K562 (cell line): ENCODE results near the gene ENO2. TPM values are rescaled to one million over a fixed set of nuclear protein-coding genes. Genes with fewer than 3 reads are reported as not detected.

ENCODE experiments used
- ATAC-seq: fragments of 200-7000 bp; cut with Tn5 transposase; 3 replicates; pipeline ENCODE4 v1.9.1; 2020; ENCODE audit warnings: moderate library complexity
- BruUV-seq: library from RNA; stranded (reverse); fragments of 400-500 nt; replicated peaks from 2 replicates; lab custom pipeline; 2021; lab: Mats Ljungman, UMichigan
- CTCF ChIA-PET: fragments of 300-600 bp; formaldehyde crosslinking; extraction: SDS; loops from one replicate; lab custom pipeline; 2021; ENCODE audit warnings: low intra/inter-chr PET ratio; lab: Yijun Ruan, JAX
- POLR2A ChIA-PET: fragments of 300-600, 350-650 bp; sonication (Branson Sonifier 250); formaldehyde crosslinking; extraction: SDS; loops from one replicate; lab custom pipeline; 2021; ENCODE audit warnings: antibody characterized with exemption, inconsistent platforms; lab: Yijun Ruan, JAX
- DNase-seq, 4 experiments: peaks; one replicate each; pipeline versions ENCODE4 v3.0.0 to v3.0.0-alpha.2; 2011 to 2018; ENCODE audit warnings: low spot score in 3 of 4, mixed read lengths in 3 of 4; ENCODE audit errors: extremely low read depth in 1 of 4
- FAIRE-seq: peaks from 2 replicates; lab custom pipeline; 2011; peaks lifted over from hg19 to GRCh38; lab: Jason Lieb, UNC
- H2AFZ ChIP-seq: 2 replicates; pipeline ENCODE4 v1.6.0; 2011; ENCODE audit warnings: low read depth, low read length, control low read depth, inconsistent platforms
- H3K27ac ChIP-seq: fragments of 200-600 bp; 3 replicates; pipeline ENCODE4 v1.8.0; 2011; ENCODE audit warnings: low read depth, mild to moderate bottlenecking, control low read depth, inconsistent platforms, low read length, moderate library complexity, mixed read lengths; ENCODE audit errors: extremely low read depth
- H3K27me3 ChIP-seq, 2 experiments: fragments of 300-600 bp in 1 of 2; 2 replicates in 1 of 2; 3 replicates in 1 of 2; pipeline versions ENCODE4 v1.6.0 to v1.8.0; 2011; ENCODE audit warnings: inconsistent platforms in 2 of 2, low read length in 2 of 2, mild to moderate bottlenecking in 1 of 2, mixed read lengths in 1 of 2, moderate library complexity in 1 of 2; ENCODE audit not compliant: control insufficient read depth in 2 of 2, insufficient read depth in 2 of 2
- H3K36me3 ChIP-seq: fragments of 300-600 bp; 3 replicates; pipeline ENCODE4 v1.8.0; 2011; ENCODE audit warnings: mild to moderate bottlenecking, low read length, inconsistent platforms; ENCODE audit not compliant: control insufficient read depth, insufficient read depth
- H3K4me1 ChIP-seq, 2 experiments: fragments of 200-600 bp in 1 of 2; replicated peaks in 1 of 2; 2 replicates in 1 of 2; 3 replicates in 1 of 2; pipeline versions ENCODE4 v1.5.1 to v1.8.0; 2011; ENCODE audit warnings: inconsistent platforms in 2 of 2, low read length in 2 of 2, mild to moderate bottlenecking in 1 of 2, mixed read lengths in 1 of 2, moderate library complexity in 1 of 2; ENCODE audit not compliant: control insufficient read depth in 2 of 2, insufficient read depth in 2 of 2
- H3K4me2 ChIP-seq: 2 replicates; pipeline ENCODE4 v1.6.1; 2011; ENCODE audit warnings: low read length, control low read depth, inconsistent platforms, mixed read lengths; ENCODE audit not compliant: insufficient read depth
- H3K4me3 ChIP-seq: fragments of 200-600 bp; sonication (generic), shearing (Covaris generic); 2 replicates; pipeline ENCODE4 v1.5.1; 2016; ENCODE audit warnings: control low read depth, inconsistent platforms
- H3K79me2 ChIP-seq: fragments of 200-600 bp; 3 replicates; pipeline ENCODE4 v1.8.0; 2011; ENCODE audit warnings: low read length, inconsistent platforms; ENCODE audit not compliant: control insufficient read depth, insufficient read depth
- H3K9ac ChIP-seq, 2 experiments: 2 replicates each; pipeline versions ENCODE4 v1.6.0 to v1.6.1; 2011; ENCODE audit warnings: low read depth in 2 of 2, low read length in 2 of 2, control low read depth in 1 of 2, inconsistent platforms in 1 of 2, mild to moderate bottlenecking in 1 of 2, mixed read lengths in 1 of 2; ENCODE audit not compliant: insufficient read depth in 1 of 2
- H3K9me1 ChIP-seq: one replicate; pipeline ENCODE4 v1.6.0; 2011; ENCODE audit warnings: inconsistent platforms, mild to moderate bottlenecking, low read length, moderate library complexity; ENCODE audit not compliant: control insufficient read depth, insufficient read depth
- H3K9me3 ChIP-seq: replicated peaks from 2 replicates; pipeline ENCODE4 v1.5.1; 2011; ENCODE audit warnings: low read depth, low read length, inconsistent platforms; ENCODE audit not compliant: control insufficient read depth, insufficient read depth
- H4K20me1 ChIP-seq: replicated peaks from 2 replicates; pipeline ENCODE4 v1.6.1; 2011; ENCODE audit warnings: low read length, inconsistent platforms, mixed read lengths; ENCODE audit not compliant: control insufficient read depth, insufficient read depth
- DPF2 ChIP-seq: fragments of 450-650 bp; IDR thresholded peaks from 2 replicates; pipeline ENCODE4 v1.6.1; 2016
- TFAP4 ChIP-seq: sonication (generic); formaldehyde crosslinking; IDR thresholded peaks from 2 replicates; pipeline ENCODE4 v1.8.0; 2022; ENCODE audit warnings: missing genetic modification reagents, mild to moderate bottlenecking, moderate library complexity, borderline replicate concordance
- ZNF280A ChIP-seq: fragments of 450-650 bp; IDR thresholded peaks from 2 replicates; pipeline ENCODE4 v1.6.1; 2018; ENCODE audit warnings: mild to moderate bottlenecking, low read depth; ENCODE audit not compliant: partially characterized antibody
- WGBS: fragments of 100-300 bp; shearing (Covaris generic); methylation state at CpG from one replicate; pipeline ENCODE4 v1.1.6; 2016; ENCODE audit warnings: low coverage, mixed read lengths; ENCODE audit not compliant: insufficient coverage; ENCODE audit errors: missing lambda C conversion rate; 5-methylcytosine and 5-hydroxymethylcytosine counted together
- in situ Hi-C: fragments of 300-500 bp; cut with MboI; formaldehyde crosslinking; loops from 4 replicates; pipeline ENCODE4 v1.15.0; 2018; ENCODE audit warnings: inconsistent platforms, mixed read lengths
- intact Hi-C: fragments of 100-400 bp; cut with micrococcal nuclease; formaldehyde crosslinking; loops from 2 replicates; pipeline ENCODE4 v1.14.2; 2022
- polyA plus RNA-seq, 8 experiments: library from polyadenylated mRNA; depleted of rRNA in 4 of 8; stranded (reverse) in 5 of 8; unstranded in 3 of 8; fragments of >200 nt; fragmentation: Nextera tagmentation in 2 of 8; fragmentation: Illumina TruSeq in 1 of 8; extraction: Ambion mirVana in 2 of 8; extraction: Trizol in 1 of 8; gene quantifications; 2 replicates each; pipeline versions ENCODE4 v1.2.1 to v1.2.3, GENCODE V29; 2011 to 2014; ENCODE audit warnings: inconsistent platforms in 1 of 8, missing spikeins in 1 of 8
- total RNA-seq, 7 experiments: library from RNA; depleted of rRNA in 6 of 7; stranded (reverse); fragments of >200 nt in 6 of 7; fragmentation: Illumina TruSeq in 2 of 7; extraction: Trizol in 2 of 7; gene quantifications; 2 replicates each; pipeline versions ENCODE4 v1.2.1 to v1.2.3, GENCODE V29; 2011 to 2021; ENCODE audit warnings: low replicate concordance in 1 of 7
- TF ChIP-seq, protein P1 (sequence below): fragments of 450-650 bp; IDR thresholded peaks from 2 replicates; pipeline ENCODE4 v1.6.1; 2017; ENCODE audit warnings: antibody characterized with exemption, mild to moderate bottlenecking
- TF ChIP-seq, protein P2 (sequence below): fragments of 450-650 bp; IDR thresholded peaks from 2 replicates; pipeline ENCODE4 v1.7.0; 2016; ENCODE audit warnings: borderline replicate concordance
- TF ChIP-seq, protein P3 (sequence below), 2 experiments: IDR thresholded peaks; 2 replicates each; pipeline ENCODE4 v1.6.1; 2011; ENCODE audit warnings: borderline replicate concordance in 1 of 2, control low read depth in 1 of 2, low read depth in 1 of 2, low read length in 1 of 2, mild to moderate bottlenecking in 1 of 2, mixed read lengths in 1 of 2, moderate library complexity in 1 of 2; ENCODE audit not compliant: insufficient read depth in 1 of 2, insufficient read length in 1 of 2, poor library complexity in 1 of 2, severe bottlenecking in 1 of 2; ENCODE audit errors: extremely low read depth in 1 of 2

The ENO2 gene
- total and polyA plus RNA-seq, 9 of the 15 experiments (the other 6 are each of a cell fraction or from before 2014, with no cell fraction given): 10.9 to 43.3 (median 21.0) TPM

- Histone ChIP-seq H3K9ac (peak overlapping the region; percentile 92 to 96), H3K4me2 (peak overlapping the region; percentile 95), H3K36me3 (peaks cover 18% of the 10 kb centered on the region; the same call in 2 of the 3 replicates), H3K4me3 (peak overlapping the region; percentile 42), H3K9me1 (no peaks in the 10 kb centered on the region), H3K27ac (peak overlapping the region; percentile 96), H2AFZ (peak overlapping the region; percentile 89), H3K9me3 (no peaks in the 10 kb centered on the region), H4K20me1 (no peaks in the 10 kb centered on the region), H3K79me2 (peaks cover 10% of the 10 kb centered on the region; the same call in 2 of the 3 replicates), H3K27me3 (no peaks in the 10 kb centered on the region), H3K4me1 (peaks cover 44 to 69% of the 10 kb centered on the region in 2 experiments)
- 3% methylated on average over 23 of the region's 24 CpGs for WGBS
- DNase-seq (peak; percentile 51 to 70 (median 62)), FAIRE-seq (no peak), ATAC-seq (peak; percentile 8; the same call in 2 of the 3 replicates)
- CTCF ChIA-PET: interaction anchor here (0.5 to 1.8 kb wide), 3 partner anchors 17 to 92 kb away, joined by 3 to 13 read pairs (median 5); partner anchors contain the start of genes C12orf57 and RNU7-1
- POLR2A ChIA-PET: interaction anchor here (0.6 to 8.0 kb wide), 15 partner anchors 9 to 407 kb away, joined by 3 to 98 read pairs (median 4); partner anchors contain the start of genes C12orf57, LPCAT3, RNU7-1 and SPSB2
- in situ Hi-C loops: no loop called here
- intact Hi-C loops: loop anchor here (10.0 kb wide), 1 partner anchor 224 kb away; the partner anchor contains the start of gene PEX5
- BruUV-seq: TSS peak; percentile 81
- TF ChIP-seq ZNF280A (no peak), TFAP4 (CRISPR knock-in tag) (no peak), DPF2 (peak; percentile 54; the same call in 1 of the 2 replicates)
- TF ChIP-seq, protein P1, sequence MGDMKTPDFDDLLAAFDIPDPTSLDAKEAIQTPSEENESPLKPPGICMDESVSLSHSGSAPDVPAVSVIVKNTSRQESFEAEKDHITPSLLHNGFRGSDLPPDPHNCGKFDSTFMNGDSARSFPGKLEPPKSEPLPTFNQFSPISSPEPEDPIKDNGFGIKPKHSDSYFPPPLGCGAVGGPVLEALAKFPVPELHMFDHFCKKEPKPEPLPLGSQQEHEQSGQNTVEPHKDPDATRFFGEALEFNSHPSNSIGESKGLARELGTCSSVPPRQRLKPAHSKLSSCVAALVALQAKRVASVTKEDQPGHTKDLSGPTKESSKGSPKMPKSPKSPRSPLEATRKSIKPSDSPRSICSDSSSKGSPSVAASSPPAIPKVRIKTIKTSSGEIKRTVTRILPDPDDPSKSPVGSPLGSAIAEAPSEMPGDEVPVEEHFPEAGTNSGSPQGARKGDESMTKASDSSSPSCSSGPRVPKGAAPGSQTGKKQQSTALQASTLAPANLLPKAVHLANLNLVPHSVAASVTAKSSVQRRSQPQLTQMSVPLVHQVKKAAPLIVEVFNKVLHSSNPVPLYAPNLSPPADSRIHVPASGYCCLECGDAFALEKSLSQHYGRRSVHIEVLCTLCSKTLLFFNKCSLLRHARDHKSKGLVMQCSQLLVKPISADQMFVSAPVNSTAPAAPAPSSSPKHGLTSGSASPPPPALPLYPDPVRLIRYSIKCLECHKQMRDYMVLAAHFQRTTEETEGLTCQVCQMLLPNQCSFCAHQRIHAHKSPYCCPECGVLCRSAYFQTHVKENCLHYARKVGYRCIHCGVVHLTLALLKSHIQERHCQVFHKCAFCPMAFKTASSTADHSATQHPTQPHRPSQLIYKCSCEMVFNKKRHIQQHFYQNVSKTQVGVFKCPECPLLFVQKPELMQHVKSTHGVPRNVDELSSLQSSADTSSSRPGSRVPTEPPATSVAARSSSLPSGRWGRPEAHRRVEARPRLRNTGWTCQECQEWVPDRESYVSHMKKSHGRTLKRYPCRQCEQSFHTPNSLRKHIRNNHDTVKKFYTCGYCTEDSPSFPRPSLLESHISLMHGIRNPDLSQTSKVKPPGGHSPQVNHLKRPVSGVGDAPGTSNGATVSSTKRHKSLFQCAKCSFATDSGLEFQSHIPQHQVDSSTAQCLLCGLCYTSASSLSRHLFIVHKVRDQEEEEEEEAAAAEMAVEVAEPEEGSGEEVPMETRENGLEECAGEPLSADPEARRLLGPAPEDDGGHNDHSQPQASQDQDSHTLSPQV: peak; percentile 76; the same call in 1 of the 2 replicates
- TF ChIP-seq, protein P2, sequence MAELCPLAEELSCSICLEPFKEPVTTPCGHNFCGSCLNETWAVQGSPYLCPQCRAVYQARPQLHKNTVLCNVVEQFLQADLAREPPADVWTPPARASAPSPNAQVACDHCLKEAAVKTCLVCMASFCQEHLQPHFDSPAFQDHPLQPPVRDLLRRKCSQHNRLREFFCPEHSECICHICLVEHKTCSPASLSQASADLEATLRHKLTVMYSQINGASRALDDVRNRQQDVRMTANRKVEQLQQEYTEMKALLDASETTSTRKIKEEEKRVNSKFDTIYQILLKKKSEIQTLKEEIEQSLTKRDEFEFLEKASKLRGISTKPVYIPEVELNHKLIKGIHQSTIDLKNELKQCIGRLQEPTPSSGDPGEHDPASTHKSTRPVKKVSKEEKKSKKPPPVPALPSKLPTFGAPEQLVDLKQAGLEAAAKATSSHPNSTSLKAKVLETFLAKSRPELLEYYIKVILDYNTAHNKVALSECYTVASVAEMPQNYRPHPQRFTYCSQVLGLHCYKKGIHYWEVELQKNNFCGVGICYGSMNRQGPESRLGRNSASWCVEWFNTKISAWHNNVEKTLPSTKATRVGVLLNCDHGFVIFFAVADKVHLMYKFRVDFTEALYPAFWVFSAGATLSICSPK: no peak
- TF ChIP-seq, protein P3, sequence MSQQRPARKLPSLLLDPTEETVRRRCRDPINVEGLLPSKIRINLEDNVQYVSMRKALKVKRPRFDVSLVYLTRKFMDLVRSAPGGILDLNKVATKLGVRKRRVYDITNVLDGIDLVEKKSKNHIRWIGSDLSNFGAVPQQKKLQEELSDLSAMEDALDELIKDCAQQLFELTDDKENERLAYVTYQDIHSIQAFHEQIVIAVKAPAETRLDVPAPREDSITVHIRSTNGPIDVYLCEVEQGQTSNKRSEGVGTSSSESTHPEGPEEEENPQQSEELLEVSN (IDR thresholded peaks at IDR 0.05; ENCODE audit: borderline replicate concordance in 1 of 2, extremely low read depth in 1 of 2, insufficient read depth in 1 of 2, insufficient read length in 1 of 2, low read depth in 1 of 2, low read length in 1 of 2, poor library complexity in 1 of 2, severe bottlenecking in 1 of 2): peak; percentile 29 to 47
Measured at GRCh38 chr12:6961278-6961694, 46.9 kb downstream of the ENO2 start.
